Endodermal cell (in vitro differentiated cells): ENCODE data around the gene ADPRS. TPM values are rescaled to one million over a fixed set of nuclear protein-coding genes. Genes with fewer than 3 reads are reported as not detected.

Source experiments
- DNase-seq: peaks from one replicate; pipeline ENCODE4 v3.0.0-alpha.2; 2017
- H3K27ac ChIP-seq: 2 replicates; pipeline ENCODE4 v1.5.1; 2013; ENCODE audit warnings: mild to moderate bottlenecking, low read depth, low read length, moderate library complexity
- H3K27me3 ChIP-seq: 2 replicates; pipeline ENCODE4 v1.6.1; 2013; ENCODE audit warnings: mild to moderate bottlenecking, low read length, moderate library complexity; ENCODE audit not compliant: insufficient read depth, control insufficient read depth, poor library complexity, severe bottlenecking
- H3K36me3 ChIP-seq: 2 replicates; pipeline ENCODE4 v1.7.0; 2013; ENCODE audit warnings: mild to moderate bottlenecking, low read length, moderate library complexity; ENCODE audit not compliant: control insufficient read depth, insufficient read depth
- H3K4me1 ChIP-seq: one replicate; pipeline ENCODE4 v1.7.0; 2013; ENCODE audit warnings: low read length; ENCODE audit not compliant: control insufficient read depth, insufficient read depth
- H3K4me3 ChIP-seq: 2 replicates; pipeline ENCODE4 v1.5.1; 2013; ENCODE audit warnings: mild to moderate bottlenecking, low read length, moderate library complexity
- H3K9ac ChIP-seq: 2 replicates; pipeline ENCODE4 v1.6.1; 2013; ENCODE audit warnings: mild to moderate bottlenecking, low read length, moderate library complexity; ENCODE audit not compliant: poor library complexity, severe bottlenecking; ENCODE audit errors: extremely low read depth
- H3K9me3 ChIP-seq: 2 replicates; pipeline ENCODE4 v1.6.1; 2013; ENCODE audit warnings: mild to moderate bottlenecking, low read length, moderate library complexity; ENCODE audit not compliant: control insufficient read depth
- H3K27ac Mint-ChIP-seq: 2 replicates; pipeline ENCODE4 v1.8.0; 2020; ENCODE audit warnings: mixed read lengths
- H3K27me3 Mint-ChIP-seq: 2 replicates; pipeline ENCODE4 v1.8.0; 2021; ENCODE audit warnings: mild to moderate bottlenecking, mixed read lengths; ENCODE audit not compliant: insufficient read depth
- H3K36me3 Mint-ChIP-seq: 2 replicates; pipeline ENCODE4 v1.8.0; 2020; ENCODE audit warnings: low read depth, mixed read lengths
- H3K4me1 Mint-ChIP-seq: 2 replicates; pipeline ENCODE4 v1.8.0; 2020; ENCODE audit warnings: mixed read lengths
- H3K4me3 Mint-ChIP-seq: 2 replicates; pipeline ENCODE4 v1.8.0; 2020; ENCODE audit warnings: mild to moderate bottlenecking, moderate library complexity, mixed read lengths
- H3K9me3 Mint-ChIP-seq: 2 replicates; pipeline ENCODE4 v1.8.0; 2020; ENCODE audit warnings: mild to moderate bottlenecking, mixed read lengths
- CTCF ChIP-seq: fragments of 200-600 bp; sonication (generic); conservative IDR thresholded peaks from 2 replicates; pipeline ENCODE4 v1.5.0; 2021; ENCODE audit warnings: antibody characterized with exemption, mild to moderate bottlenecking
- WGBS, 2 experiments: methylation state at CpG; one replicate each; pipeline versions ENCODE4 v1.1.5 to v1.1.7; 2013; ENCODE audit warnings: missing lambda C conversion rate in 2 of 2, mixed read lengths in 1 of 2; ENCODE audit not compliant: insufficient coverage in 1 of 2, insufficient read length in 1 of 2; 5-methylcytosine and 5-hydroxymethylcytosine counted together
- total RNA-seq, 2 donors: library from RNA; stranded (reverse); fragmentation: NEBNext Ultra II Directional in 1 of 2; extraction: Animal tissue kit (Norgen Biotek cat#: 25700) in 1 of 2; gene quantifications; 2 replicates in 1 of 2; 3 replicates in 1 of 2; pipeline ENCODE4 v1.2.1, GENCODE V29; 2021

ADPRS gene
- total RNA-seq, 2 donors from 2014 or later: 22.1 to 25.3 TPM

DNA sequence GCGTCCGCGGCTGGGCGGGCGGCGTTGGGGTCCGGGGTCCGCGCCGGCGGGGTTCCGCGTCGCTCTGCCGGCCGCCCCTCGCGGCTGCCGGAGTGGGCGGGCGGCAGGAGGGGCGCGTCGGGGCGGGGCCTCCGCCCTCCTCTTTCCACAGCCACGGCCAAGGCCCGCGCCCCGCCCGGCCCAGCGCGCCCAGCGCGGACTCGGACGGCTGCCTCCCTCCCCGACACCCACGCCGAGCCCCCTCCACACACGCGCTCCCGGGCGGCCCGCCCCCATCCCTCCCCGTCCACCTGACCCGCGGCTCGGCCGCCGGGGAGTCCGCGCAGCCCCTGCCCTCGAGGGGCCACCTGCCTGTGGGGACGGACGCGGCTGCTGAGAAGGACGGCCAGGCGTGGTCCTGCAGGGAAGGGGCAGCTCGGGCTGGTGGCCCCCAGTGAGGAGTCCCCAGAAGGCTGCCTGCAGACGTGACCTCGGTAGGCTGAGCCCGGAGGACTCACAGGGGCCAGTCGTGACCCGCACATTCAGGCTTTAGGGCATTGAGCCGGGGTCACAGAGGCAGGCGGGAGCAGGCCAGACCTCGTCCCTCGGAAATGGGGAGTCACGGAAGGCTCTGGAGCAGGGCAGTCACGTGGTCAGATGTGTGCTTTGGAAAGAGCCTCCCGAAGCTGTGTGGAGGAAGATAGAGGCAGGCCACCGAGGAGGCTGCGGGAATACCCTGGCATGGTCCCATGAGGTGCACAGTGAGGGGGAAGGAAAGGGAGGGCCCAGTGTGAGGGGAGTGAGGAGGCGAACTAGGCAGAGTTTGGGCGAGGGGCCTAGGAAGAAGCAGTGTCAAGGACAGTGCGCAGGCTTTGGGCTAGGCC is 36.7 kb downstream of the ADPRS start, which contains the start of gene COL8A2:
Gene COL8A2 (minus strand): TSS at position 94 of the 863 bp plus-strand sequence. CDS start 24,980 bp downstream, outside the sequence.
- Mint-ChIP-seq H3K36me3 (no peaks in the 10 kb centered on the region), H3K27me3 (peaks cover 51% of the 10 kb centered on the region), H3K4me3 (peak within 1 kb of the TSS; percentile 50), H3K9me3 (no peaks in the 10 kb centered on the region), H3K4me1 (no peaks in the 10 kb centered on the region), H3K27ac (no peak within 1 kb of the TSS)
- no peaks in the 10 kb centered on the region for H3K4me1 ChIP-seq
- H3K9me3 ChIP-seq: no peaks in the 10 kb centered on the region
- H3K9ac ChIP-seq: no peak within 1 kb of the TSS
- no peak within 1 kb of the TSS for H3K27ac ChIP-seq
- no peak within 1 kb of the TSS for H3K4me3 ChIP-seq
- H3K27me3 ChIP-seq: peaks cover 50% of the 10 kb centered on the region
- 25 to 43% methylated on average over 28 to 77 of the region's 77 CpGs for WGBS, 2 experiments
- H3K36me3 ChIP-seq: no peaks in the 10 kb centered on the region
- peak; percentile 66 for DNase-seq
- TF ChIP-seq CTCF: no peak

DNA sequence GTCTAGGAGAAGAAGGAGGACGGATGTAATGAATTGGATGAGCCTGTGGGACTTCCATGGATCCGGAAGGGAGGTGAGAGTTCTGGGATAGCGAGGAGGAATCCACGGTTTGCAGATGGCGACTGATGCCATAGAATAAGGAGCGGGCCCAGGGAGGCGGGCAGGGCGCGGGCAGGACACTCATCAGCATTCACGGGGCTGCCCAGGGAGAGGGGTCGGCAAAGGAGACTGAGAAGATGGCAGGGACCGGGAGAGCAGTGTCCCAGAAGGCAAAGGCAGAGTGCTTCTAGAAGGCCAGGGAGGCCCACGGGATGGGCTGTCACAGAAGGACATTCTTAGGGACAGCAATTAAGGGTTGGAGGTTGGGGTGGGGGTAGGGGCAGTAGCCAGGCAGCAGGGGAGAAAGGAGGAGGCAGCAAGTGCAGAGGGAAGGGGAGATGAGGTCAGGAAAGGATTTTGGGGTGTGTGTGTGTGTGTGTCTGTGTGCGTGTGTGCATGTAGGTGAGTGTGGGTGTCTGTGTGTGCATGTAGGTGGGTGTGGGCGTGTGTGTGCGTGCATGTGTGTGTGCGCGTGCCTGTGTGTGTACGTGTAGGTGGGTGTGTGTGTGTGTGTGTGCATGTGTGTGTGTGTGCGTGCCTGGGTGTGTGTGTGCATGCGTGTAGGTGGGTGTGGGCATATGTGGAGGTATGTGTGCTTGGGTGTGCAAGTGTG is 37.5 kb downstream of the ADPRS start:
- Mint-ChIP-seq H3K27me3 (peaks cover 51% of the 10 kb centered on the region), H3K27ac (no peak overlapping the region), H3K4me3 (peak overlapping the region; percentile 40), H3K9me3 (no peaks in the 10 kb centered on the region), H3K36me3 (no peaks in the 10 kb centered on the region), H3K4me1 (no peaks in the 10 kb centered on the region)
- Histone ChIP-seq H3K9ac (no peak overlapping the region), H3K4me3 (no peak overlapping the region), H3K4me1 (no peaks in the 10 kb centered on the region), H3K27me3 (peaks cover 50% of the 10 kb centered on the region), H3K9me3 (no peaks in the 10 kb centered on the region), H3K27ac (no peak overlapping the region), H3K36me3 (no peaks in the 10 kb centered on the region)
- no peak for TF ChIP-seq CTCF
- 86 to 93% methylated on average over 15 to 21 of the region's 21 CpGs for WGBS, 2 experiments
- DNase-seq: no peak

DNA sequence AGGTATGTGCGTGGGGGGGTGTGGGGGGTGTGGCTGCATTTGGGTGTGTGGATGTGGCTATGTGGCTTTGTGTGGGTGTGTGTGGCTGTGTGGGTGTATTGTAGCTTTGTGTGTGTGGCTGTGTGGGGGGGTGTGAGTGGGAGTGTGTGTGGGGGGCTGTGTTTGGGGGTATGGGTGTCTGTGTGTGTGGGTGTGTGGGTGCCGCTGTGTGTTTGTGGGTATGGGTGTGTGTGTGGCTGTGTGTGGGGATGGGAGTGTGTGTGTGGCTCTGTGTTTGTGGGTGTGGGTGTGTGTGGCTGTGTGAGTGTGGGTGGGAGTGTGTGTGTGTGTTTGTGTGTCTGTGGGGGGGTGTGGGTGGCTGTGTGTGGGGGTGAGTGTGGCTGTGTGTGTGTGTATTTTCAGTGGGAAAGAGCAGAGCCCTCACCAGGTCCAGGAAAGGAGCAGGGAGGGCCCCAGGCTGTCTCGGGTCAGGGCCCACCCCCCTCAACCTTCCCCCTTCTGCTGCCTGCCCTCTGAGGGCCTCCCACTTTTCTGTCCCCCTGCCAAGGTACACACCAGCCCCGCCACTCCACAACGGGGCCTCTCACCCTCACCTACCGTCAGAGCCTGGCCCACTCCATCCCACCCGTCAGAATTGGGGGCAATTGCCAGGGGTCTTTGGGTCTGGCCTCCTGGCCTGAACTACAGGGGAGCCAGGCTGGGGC is 38.3 kb downstream of the ADPRS start:
- H3K36me3 Mint-ChIP-seq: no peaks in the 10 kb centered on the region
- no peak overlapping the region for H3K4me3 ChIP-seq
- no peaks in the 10 kb centered on the region for H3K4me1 ChIP-seq
- H3K36me3 ChIP-seq: no peaks in the 10 kb centered on the region
- no peak overlapping the region for H3K27ac ChIP-seq
- WGBS, 2 experiments: 91% methylated on average over 7 of the region's 7 CpGs; no CpG with 5 or more reads in 1 of the 2 experiments
- no peak overlapping the region for H3K9ac ChIP-seq
- H3K27ac Mint-ChIP-seq: no peak overlapping the region
- H3K4me3 Mint-ChIP-seq: no peak overlapping the region
- H3K27me3 ChIP-seq: peaks cover 48% of the 10 kb centered on the region
- H3K9me3 ChIP-seq: no peaks in the 10 kb centered on the region
- TF ChIP-seq CTCF: no peak
- no peak for DNase-seq
- peaks cover 44% of the 10 kb centered on the region for H3K27me3 Mint-ChIP-seq
- H3K4me1 Mint-ChIP-seq: no peaks in the 10 kb centered on the region
- H3K9me3 Mint-ChIP-seq: no peaks in the 10 kb centered on the region
